Esophagus muscularis mucosa (tissue), 4 donors: Measurements from ENCODE around the gene HOXD11.

Experiments
- EP300 ChIP-seq: sonication (generic); formaldehyde crosslinking; IDR thresholded peaks from one replicate; pipeline ENCODE4 v1.6.1; 2017; ENCODE audit warnings: antibody characterized with exemption
- POLR2A ChIP-seq: fragments of 450-650 bp; IDR thresholded peaks from one replicate; pipeline ENCODE4 v1.6.1; 2017; ENCODE audit warnings: antibody characterized with exemption, moderate library complexity, mild to moderate bottlenecking, low read depth
- TF ChIP-seq, protein P1 (sequence below), 3 experiments: fragments of 200-600 bp in 2 of 3; fragments of 450-650 bp in 1 of 3; sonication (generic) in 2 of 3; IDR thresholded peaks; one replicate each; pipeline ENCODE4 v1.5.1; 2017 to 2019; ENCODE audit warnings: antibody characterized with exemption in 3 of 3, mild to moderate bottlenecking in 2 of 3, moderate library complexity in 1 of 3

DNA sequence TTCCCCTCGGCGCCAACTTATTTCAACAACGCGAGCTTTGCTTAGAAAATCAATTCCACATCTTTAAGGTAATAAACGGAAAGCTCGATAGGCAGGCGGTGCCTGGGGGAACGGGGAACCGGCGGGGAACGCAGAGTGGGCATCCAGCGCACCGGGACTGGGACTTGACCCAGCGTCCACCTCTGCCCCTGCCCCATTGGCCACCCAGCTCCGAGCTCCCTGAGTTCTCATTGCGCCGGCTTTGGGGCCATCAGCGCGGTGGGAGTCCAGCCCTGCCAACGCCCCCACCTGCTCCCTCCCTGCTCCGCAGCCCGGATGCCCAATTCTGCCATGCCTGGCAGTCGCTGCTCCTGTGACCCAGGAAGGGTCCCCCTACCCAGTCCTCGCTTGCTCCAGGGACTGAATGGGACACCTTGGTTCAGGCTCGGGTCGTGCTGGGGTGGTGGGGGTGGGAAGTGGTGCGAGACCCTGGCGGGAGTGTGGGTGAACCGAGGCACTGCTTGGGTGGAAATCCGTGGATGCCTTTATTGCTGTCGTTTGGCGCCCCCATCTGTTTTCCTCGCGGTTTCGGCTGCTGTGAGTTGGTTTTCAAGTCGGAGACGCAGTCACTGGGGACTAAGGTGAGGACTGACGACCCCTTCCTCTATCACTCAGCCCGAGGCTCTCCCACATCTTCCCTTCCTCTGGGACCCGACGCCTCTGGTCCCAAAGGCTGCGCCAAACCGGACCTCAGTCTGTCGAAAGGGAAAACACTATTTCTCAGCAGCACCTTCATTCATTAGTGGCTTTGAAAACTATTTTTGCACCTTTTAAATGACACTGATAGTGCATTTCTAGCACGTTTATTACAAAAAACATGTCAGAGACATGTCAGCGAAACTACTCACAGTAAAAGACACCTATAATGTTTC is 21.0 kb upstream of the HOXD11 start:
- TF ChIP-seq, protein P1, sequence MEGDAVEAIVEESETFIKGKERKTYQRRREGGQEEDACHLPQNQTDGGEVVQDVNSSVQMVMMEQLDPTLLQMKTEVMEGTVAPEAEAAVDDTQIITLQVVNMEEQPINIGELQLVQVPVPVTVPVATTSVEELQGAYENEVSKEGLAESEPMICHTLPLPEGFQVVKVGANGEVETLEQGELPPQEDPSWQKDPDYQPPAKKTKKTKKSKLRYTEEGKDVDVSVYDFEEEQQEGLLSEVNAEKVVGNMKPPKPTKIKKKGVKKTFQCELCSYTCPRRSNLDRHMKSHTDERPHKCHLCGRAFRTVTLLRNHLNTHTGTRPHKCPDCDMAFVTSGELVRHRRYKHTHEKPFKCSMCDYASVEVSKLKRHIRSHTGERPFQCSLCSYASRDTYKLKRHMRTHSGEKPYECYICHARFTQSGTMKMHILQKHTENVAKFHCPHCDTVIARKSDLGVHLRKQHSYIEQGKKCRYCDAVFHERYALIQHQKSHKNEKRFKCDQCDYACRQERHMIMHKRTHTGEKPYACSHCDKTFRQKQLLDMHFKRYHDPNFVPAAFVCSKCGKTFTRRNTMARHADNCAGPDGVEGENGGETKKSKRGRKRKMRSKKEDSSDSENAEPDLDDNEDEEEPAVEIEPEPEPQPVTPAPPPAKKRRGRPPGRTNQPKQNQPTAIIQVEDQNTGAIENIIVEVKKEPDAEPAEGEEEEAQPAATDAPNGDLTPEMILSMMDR (IDR thresholded peaks at IDR 0.05): peak in 2 of 3 experiments; percentile 18 to 32
- TF ChIP-seq EP300 (no peak), POLR2A (no peak)
